Fibroblast of the aortic adventitia (primary cell): Measurements from ENCODE around the gene MYBPH. TPM values are rescaled to one million over a fixed set of nuclear protein-coding genes. Genes with fewer than 3 reads are reported as not detected.

Experiments
- DNase-seq: peaks from one replicate; pipeline ENCODE4 v3.0.0-alpha.2; 2010; ENCODE audit warnings: low read depth
- H3K4me3 ChIP-seq: 2 replicates; pipeline ENCODE4 v1.5.1; 2011; ENCODE audit warnings: low read depth, mild to moderate bottlenecking, control low read depth, low read length, moderate library complexity
- CTCF ChIP-seq: IDR thresholded peaks from 2 replicates; pipeline ENCODE4 v1.5.1; 2011; ENCODE audit warnings: mild to moderate bottlenecking, low read length, control low read depth, inconsistent platforms; ENCODE audit not compliant: insufficient read depth
- total RNA-seq: library from RNA; depleted of rRNA; stranded (reverse); fragments of >200 nt; gene quantifications from 2 replicates; pipeline ENCODE4 v1.2.3, GENCODE V29; 2012; ENCODE audit warnings: low replicate concordance

Gene MYBPH
- total RNA-seq, 1 donor: not detected

DNA sequence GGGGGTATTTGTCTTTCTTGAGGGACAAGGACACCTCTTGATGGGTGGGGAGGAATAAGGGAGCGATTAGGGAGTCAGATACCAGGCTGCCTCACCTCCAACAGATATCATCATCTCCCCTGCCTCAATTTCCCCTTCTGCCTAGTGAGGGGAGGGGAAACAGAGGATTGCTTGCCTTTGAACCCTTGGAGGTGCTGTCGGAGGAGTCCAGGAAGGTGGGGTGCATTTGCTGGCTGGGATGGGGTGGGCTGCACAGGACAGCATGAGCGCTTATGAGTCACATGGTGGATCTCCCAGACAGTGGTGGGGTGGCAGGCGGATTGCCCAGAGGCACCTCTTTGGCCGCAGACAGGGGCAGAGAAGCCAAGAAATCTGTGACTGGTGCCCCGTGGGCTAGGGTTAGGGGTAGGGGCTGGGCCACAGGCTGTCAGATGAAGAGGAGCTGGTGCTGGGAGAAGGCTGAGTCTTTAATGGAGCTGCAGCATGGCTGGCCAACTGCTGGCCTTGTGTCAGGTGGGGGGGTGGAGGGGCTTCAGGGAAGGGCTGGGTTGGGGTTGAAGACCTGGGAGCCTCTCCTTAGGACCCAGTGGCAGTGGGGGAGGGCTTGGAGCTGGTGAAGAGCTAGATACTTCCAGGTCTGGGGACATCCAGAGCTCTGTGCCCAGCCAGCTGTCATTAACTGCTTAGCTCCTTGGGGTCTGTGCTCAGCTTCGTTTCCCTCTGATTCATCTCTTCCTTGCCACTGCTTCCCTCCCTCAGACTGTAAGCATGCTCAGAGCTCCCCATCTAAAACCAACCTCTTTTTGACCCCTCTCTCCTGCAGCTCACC is 55.1 kb downstream of the MYBPH start:
- no peak for DNase-seq
- TF ChIP-seq CTCF: no peak

More for the DNA sequence above, 55.1 kb downstream of the MYBPH start:
- H3K4me3 ChIP-seq: no peak overlapping the region

Other genes with a start within 250 kb of the MYBPH start
- 22.2 and 29.6 TPM in 2 replicates for gene KLHL12, start 248.6 kb downstream of the MYBPH start, total RNA-seq
- 30.4 and 104 TPM in 2 replicates for gene ADIPOR1, start 217.5 kb downstream of the MYBPH start, total RNA-seq
- 22.9 and 34.6 TPM in 2 replicates for gene CYB5R1, start 208.6 kb downstream of the MYBPH start, total RNA-seq
- 76.2 and 118 TPM in 2 replicates for gene TMEM183A, start 168.5 kb downstream of the MYBPH start, total RNA-seq
- 1.3 and 10.0 TPM in 2 replicates for gene PPFIA4, start 149.3 kb downstream of the MYBPH start, total RNA-seq
- gene MYOG, start 89.8 kb downstream of the MYBPH start, total RNA-seq: not detected in 2 replicates
- 0.72 and 6.5 TPM in 2 replicates for gene ADORA1, start 48.1 kb downstream of the MYBPH start, total RNA-seq
- 3.0 and 5.5 TPM in 2 replicates for gene CHI3L1, start 10.9 kb upstream of the MYBPH start, total RNA-seq
- gene CHIT1, start 53.8 kb upstream of the MYBPH start, total RNA-seq: not detected in 2 replicates
- 16.7 and 18.2 TPM in 2 replicates for gene BTG2, start 129.7 kb upstream of the MYBPH start, total RNA-seq
- 6.6 and 9.1 TPM in 2 replicates for gene FMOD, start 175.3 kb upstream of the MYBPH start, total RNA-seq